Hippocampal formation (tissue), 2 donors: ENCODE measurements around the gene DENND1A.

Experiments used
- DNase-seq, 2 donors: peaks; one replicate each; lab custom pipeline; 2025; lab: John Stamatoyannopoulos, UW

Gene DENND1A

DNA sequence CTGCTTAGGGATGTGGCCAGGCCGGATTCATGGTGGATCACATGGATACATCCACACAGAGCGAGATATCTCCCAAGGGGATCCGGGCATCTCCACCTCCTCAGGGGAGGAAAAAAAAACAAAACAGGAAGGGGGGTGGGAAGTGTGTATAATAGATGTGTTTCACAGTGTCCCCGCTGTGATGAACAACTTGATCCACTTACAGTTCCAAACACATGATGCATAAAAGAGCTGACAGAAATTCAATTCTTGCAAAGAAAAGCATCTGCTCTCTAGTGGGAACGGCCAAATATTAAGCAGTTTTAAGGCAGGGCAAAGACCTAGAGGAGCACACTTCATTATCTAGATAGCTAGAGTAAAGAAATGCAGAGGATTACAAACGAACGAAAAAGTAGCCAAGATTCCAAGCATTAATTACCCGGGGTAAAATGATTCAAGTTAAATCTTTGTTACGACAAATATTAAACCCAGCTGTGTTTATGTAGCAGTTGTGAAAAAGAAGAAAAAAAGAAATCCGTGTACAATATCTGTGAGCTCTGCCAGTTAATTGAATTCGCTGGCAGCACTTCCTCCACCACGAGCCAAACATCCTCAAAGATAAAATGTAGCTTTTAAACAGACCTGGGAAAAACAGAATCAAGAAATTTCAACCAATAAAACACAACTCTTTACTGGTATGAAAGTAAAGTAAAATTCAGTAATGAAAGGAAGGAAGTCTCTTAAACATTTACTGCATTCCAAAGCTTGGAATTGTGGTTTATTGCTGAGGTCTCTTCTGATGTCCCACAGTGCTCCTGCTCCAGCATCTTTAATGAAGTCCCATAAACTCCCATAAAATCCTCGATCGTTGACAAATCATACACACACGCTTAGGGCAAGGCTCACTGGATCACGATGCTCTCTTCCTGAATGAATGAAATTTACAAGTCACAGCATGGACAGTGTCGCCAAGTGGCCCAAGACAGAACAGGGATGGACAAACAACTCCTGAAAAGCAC, 360.9 kb downstream of the DENND1A start:
- DNase-seq = peak in 1 of 2 donors; percentile 68

DNA sequence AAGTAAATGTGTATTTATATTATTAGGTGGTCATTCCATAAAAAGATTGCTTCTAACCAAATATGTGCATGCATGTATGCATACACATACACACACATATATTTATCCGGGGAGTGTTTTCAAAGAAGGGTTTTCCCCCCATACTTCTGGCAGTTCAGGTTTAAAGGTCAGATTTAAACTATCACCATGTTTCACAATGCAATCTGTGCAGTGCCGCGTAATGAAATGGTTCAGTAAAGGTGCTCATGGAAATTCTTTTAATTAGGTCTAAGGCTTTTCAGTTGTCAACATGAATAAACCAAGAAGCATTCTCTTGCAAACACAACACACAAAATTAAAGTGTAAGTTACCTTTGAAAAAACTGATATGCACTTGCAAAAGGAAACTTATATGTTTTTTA, 362.9 kb downstream of the DENND1A start:
- DNase-seq = no peak

DNA sequence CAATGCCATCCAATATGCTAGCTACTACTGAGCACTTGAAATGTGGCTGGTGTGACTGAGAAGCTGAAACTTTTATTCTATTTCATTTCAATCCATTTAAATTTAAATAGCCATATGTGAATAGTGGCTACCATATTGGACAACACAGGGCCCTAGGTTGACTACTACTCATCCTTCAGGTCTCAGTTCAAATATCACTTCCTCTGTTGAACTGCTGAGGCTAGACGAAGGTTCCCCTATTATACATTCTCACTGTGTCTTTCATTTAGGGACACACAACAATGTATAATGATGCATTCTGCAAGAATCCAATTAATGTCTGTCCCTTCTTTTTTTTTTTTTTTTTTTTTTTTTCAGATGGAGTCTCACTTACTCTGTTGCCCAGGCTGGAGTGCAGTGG, 365.3 kb downstream of the DENND1A start:
- DNase-seq = no peak

DNA sequence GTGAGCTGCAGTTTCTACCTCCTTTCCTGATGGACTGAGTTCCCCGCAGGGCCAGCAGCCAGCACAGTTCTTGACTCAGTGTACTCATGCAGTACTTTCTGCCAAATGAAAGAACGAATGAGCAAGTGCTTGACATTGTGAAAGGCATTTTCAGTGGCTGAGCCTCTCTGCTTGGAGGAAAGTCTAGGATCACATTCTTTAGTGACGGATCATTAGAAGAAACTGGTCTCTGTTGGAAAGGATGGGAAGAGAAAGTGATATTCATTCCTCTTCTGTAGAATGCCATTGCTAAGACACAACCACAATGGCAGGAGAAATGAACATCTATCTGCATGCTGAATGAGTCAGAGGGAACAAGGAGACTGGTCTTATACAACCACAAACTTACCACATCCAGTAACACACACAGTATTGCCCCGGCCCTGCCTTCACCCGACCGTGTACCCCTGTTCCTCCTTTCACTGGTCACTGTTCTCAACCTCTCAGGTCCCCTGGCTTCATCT, 367.0 kb downstream of the DENND1A start:
- DNase-seq = peak in 1 of 2 donors; percentile 49

DNA sequence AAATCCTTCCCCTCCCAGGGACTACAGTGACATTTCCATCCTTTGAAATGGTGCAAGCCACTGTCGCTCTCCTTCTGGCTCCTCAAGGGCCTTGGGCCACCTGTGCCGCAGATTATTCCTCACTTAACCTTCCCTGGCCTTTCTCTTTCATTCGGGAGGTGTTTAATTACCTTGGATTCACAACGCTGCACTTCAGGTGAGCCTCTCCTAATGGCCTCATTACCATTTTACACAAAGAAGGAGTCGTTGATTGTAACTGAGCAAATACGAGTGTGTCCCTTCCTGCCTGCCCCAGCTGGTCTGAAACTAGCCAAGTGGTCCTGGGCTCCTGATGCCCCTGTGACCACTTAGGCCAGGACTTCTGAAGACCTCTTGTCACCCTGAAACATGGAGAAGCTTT, 368.9 kb downstream of the DENND1A start:
- DNase-seq = no peak

DNA sequence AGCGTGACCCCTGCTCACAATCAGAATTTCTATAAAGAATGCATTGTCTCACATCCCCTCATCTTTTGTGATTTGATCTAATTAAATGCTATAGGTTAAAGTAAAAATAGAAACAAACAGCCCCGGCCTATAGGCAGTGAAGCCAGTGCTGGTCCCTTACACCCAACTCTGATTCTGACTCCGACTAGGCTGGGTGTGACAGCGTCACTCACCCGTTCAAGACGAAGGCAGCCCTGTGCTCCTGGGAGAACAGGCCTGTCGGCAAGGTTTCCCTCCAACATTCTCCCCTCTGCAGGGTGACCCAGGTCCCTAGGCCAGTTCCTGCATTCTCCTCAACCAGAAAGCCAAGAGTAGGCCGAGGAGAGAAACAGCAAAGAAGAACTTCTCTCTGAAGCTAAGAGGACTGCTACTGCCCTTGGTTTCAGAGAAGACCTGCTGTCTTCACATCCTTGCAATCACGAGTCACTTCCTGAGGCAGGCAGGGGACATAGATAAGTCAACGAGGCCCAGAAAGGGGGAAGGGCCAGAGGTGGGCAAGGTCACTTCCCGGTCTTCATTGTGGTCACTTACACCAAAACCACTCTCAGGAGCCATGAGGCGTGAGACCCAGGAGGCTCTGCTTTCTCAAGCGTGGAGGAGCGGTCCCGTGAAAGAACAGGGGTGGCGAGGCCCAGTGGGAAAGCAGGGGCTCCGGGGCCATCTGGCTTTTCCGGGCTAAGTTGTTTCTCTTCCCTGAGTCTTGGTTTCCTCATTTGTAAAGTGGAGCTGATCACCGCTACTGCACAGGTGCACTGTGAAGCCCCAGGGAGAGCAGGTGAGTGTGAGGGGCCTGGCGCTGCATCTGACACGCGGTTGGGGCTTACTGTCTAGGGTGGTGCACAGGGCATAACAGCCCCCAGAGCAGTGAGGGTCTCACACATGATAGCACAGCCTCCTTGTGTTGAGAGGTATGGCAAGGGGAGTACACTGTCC, 373.2 kb downstream of the DENND1A start:
- DNase-seq = no peak

DNA sequence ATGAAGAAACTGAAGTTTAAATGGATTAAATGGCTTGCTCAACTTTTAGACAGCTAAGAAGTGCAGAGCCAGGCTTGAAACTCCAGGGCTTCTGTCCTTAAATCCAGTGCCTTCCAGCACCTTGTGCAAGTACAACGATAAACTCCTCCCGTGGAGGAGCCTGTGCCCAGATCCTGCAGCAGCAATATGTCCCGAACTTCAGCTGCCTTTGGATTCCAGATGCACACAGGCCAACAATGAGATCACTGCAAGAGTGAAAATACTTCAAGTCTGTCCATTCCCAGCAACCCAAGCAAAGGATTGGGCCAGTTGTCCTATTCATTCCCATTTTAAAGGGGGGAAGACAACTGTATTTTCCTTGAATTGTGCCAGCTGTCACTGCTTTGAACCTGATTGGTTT, 374.3 kb downstream of the DENND1A start:
- DNase-seq = no peak

DNA sequence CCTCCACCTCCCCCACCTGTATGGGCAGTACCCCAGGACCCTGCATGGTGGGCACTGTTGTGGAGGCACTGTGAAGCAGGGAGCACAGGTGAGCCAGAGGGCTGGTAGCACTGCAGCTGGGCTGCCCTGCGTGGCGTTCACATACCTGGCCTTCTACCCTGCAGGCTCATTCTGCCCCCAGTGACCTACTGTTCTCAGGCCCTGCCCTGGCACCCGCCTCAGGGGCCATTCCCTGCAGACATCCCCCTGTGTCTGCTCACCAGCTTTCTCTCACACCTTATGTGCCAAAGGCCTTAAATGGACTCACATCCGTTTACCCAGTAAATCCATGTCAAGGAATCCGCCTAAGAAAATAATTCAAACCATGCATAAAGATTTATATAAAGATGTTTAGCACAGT, 377.4 kb downstream of the DENND1A start:
- no peak for DNase-seq

DNA sequence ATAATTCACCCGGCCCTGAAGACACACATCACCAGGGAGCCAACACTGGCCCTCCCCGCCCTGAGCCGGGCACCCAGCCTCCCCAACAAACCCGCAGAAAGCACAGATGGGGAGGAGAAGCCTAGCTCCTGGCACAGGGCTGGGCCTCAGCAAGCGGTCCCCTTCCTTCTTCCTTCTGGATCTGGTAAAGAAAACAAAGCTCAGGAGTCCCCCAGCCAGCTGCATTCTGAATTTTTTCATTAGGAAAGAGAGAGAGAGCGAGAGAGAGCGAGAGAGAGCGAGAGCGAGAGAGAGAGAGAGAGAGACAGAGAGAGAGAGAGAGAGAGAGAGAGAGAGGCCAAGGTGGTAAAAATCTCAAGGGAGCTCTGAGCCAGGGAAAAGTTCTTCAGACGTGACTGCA, 378.2 kb downstream of the DENND1A start:
- DNase-seq = no peak

DNA sequence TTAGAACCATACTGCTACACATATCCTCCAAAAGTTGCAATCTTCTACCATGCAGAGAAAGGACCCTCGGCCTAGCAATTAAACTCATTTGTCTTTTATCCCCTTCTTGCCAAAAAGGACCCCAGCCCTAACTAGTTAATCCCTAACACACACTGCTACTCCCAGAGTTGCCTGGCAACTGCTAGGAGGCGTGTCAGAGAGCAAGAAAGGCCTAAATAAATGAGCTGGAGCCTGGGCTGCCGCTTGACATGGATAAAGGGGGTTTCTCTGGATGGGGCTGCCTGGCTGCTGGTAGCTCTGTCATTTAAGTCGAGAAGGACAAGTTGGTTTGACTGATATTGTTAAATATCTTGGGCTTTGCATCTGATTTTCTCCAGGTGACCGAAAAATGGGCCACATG, 379.1 kb downstream of the DENND1A start:
- DNase-seq = no peak

DNA sequence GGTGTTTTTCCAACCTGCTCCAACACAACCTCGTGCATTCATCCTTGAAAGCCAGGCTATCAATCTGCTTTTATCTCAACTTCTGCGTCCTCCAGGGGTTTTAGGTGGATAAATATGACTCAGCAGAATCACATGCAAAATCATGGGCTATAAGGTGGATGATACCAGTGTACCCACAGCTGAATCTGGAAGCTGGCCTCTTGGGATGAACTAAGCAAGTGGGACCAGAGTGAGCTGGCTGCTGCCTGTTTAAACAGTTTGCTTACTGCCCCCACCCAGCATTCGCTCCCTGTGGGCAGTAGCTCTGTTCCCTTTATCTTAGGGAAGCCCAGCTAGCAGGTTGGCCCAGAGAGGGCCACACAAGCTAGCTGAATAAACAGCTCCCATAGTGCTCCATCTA, 379.9 kb downstream of the DENND1A start:
- DNase-seq = no peak

DNA sequence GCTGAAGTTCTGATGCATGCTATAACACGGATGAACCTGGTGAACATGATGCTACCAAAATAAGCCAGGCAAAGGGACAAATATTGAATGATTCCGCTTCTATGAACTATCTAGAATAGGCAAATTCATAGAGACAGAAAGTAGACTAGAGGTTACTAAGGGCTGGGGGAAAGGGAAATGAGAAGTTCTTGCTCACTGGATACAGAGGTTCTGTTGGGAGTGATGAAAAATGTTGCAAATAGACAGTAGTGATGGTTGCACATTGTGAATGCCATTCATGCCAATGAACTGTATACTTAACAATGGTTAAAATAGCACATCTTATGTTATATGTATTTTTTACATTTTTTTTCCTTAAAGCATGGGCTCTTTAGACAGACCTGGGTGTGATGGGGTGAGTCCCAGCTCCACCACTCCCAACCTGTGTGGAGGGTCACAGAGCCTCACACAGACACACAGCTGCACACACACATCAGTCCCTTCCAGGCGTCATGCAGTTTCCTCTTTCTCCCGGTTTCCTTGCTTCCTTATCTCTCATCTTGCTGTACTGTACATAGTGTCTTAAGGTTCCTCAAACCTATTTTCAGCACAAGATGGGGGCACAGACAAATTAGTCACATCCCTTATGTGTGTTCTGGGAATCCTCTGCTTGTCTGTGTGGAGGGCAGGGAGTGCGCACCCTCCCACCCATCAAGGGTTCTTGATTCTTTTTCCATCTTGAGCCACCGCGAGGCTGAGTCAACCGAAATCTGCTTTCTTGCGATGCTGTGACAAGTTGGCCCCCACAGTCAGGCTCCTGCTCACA, 381.0 kb downstream of the DENND1A start:
- DNase-seq = no peak

DNA sequence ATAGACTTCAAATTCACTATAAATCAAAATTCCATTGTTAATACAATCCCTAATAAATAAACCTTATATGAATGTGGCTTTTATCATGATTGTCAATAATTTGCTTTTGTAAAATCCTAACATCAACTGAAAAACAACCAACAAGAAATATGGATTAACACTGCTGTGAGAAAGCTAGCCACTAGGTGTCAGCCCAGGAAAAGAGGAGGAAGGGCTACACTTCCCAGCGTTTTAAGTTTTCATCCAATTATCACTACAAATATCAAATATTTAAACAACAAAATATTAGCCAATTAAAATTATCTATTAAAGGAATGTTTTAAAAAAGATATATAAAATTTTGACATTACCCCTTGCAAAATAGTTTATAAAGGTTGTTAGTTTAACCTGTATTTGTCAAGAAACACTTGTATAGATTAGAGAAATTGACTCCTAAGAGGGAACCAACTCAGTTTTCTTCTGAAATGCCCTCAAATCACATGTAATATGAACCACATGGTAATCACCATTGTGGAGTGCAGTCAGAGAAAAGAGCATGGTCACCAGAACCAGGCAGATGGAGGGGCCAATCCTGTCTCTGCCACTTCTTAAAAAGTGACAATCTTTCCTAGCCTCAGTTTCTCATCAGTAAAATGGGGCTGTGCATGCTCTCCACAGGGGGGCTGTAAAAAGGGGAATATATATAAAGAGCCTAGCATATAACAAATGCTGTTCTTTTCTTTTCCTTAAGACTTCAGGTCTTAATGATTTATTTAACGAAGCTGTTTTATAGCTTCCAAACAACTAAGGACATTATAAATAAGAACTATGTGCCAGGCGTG, 385.7 kb downstream of the DENND1A start:
- DNase-seq = peak in 1 of 2 donors; percentile 56

DNA sequence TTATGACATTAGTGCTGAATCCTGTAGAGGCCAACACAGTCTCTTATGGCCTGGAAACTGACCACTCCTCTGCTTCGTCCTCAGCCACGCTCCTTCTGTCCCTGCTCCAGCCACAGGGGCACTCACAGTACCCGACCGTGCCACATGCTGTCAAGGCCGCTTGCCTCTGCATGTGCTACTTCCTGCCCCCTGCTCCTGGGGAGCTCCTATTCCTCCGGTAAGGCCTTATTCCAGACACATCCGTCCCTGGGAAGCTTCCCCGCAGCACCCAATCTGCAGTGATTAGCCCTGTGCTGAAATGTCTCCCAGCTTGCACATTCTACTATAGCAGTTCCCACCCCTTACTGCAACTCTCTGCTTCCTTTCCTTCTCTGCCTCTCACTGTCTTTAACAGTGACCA, 386.4 kb downstream of the DENND1A start:
- DNase-seq = no peak

DNA sequence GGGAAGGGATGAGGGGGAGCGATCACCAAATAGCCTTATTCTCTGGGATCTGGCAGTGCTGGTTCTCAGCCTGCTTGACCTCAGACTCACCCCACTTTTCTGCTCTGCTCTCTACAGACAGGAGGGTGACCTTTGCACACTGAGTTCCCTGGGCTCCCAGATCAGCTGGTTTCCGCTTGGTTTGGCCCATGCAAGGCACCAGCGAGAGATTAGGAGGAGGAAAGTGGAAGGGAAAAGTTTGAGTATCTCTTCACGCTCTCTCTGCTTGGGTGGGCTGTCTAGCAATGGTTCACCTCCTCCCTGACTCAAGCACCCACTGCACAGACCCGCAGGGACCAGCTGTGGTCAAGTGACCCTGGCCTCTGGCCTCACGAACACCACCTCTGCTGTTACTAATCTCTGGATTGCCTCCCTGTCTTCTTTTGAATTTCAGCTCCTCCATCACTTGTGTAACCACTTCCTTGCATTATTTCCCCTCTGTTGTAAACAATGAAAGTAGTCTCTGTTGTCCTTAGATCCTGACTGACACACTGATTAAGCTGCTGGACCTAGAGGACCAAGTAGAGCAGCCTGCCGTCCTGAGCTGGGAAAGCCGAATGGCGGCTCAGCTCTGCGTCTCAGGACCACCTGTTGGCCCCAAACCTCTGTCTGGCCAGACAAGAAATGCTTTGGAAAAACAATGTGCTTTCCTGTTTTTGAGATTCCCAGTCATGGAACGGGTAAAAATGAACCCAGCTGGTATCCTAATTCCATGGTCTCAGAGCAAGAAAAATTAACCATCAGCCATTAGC, 387.3 kb downstream of the DENND1A start:
- DNase-seq = no peak

DNA sequence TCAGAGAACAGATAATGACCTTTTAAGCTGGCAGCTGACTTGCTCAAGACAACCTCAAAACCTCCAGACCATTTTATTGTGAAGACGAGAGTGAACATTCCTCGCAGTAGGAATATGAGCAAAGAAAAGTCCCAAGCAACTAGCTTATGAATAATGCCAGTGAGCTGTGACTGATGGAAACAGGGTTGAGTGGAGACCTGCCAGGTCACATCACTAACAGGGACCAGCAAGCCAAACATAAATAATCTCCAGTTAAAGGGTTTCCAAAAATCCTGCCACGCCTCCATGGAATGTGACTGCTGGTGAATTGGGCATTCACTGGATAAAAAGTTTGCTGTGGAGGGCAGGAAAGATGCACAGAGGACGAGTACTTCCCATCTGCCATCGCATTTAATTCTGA, 388.5 kb downstream of the DENND1A start:
- no peak for DNase-seq

DNA sequence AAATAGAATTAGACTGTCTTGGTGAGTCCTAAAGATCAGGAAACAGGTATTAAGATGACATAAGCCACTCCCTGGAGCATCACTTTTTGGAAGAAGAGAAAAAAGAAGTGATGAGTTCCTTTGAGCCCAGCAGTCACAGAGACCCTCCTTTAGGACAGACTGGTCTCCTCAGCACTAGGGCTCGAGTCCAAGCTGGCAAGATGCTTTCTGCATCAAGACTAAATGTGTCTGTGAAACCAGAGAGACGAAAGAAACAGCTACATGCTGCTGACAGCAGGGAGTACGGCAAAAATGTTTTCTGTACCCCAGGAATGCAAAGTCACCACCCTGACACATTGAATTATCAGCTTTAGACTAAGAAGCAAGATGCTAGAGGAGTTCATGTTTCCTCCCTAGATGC, 389.5 kb downstream of the DENND1A start:
- DNase-seq = no peak

DNA sequence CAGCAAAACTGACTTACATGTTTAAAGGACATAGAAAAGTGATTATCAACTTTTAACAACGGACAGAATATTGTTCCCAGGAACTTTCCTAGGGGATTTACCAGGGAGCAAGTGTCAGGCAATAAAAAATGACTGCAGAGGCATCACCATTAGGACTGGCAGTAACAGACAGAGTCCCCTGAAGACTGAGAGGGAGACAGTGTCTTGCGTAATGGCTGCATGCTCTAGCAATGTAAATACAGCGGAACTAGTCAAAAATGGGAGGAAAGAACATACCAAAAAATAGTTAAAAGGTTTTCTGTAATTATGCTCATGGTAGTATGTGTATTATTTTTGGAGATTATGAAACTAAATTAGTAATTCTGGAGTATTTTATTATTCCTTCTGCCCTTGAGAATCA, 392.1 kb downstream of the DENND1A start:
- DNase-seq = no peak

DNA sequence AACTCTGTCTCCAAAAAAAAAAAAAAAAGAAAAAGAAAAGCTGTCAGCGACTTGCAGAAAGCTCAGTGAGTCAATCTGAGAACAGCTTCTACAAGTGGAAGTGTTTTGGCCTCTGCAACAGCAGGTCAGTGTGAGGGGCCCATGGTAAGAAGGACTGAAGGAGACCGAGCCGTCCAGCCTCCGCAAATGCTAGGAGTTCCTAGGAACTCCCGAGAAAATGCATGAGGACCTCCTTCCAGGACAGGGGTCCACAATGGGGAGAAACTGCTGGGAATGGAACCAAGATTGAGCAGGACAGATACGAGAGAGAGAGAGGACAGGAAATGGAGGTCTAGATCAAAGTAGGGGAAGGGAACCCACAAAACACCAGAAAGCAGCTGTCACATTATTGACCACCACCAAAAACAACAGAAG, 393.5 kb downstream of the DENND1A start:
- no peak for DNase-seq

DNA sequence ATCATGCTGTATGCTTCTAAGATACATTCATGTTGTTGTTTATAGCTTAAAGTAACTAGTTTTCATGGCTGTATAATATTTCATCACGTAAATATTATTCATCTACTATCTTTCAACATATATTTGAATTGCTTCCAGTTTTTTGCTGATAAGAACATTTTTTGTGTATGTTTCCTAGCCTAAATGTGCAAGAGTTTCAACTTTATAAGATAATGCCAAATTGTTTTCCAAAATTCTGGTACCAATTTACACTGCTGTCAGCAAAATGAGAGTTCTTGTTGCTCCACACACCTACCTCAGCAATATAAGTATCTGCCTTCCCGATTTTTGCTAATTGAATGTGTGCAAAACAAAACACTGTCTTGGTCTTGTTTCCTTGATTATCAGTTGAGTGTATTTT, 395.6 kb downstream of the DENND1A start:
- DNase-seq = no peak
